Right lobe of liver (tissue), 6 donors: ENCODE data around the gene PRR11. TPM values are rescaled to one million over a fixed set of nuclear protein-coding genes. Genes with fewer than 3 reads are reported as not detected.

Experiments used
- ATAC-seq, 4 donors: fragments of 200-7000 bp; cut with Tn5 transposase; one replicate each; pipeline ENCODE4 v1.9.1; 2020; ENCODE audit warnings: mild to moderate bottlenecking in 4 of 4, moderate library complexity in 4 of 4
- DNase-seq, 3 donors: peaks; one replicate each; pipeline ENCODE4 v3.0.0-alpha.2; 2020
- H3K27ac ChIP-seq, 3 donors: fragments of 200-600 bp; one replicate each; pipeline ENCODE4 v1.8.0; 2022
- H3K27me3 ChIP-seq, 2 donors: fragments of 200-600 bp; one replicate each; pipeline ENCODE4 v1.8.0; 2022
- H3K36me3 ChIP-seq, 4 donors: fragments of 200-600 bp; sonication (generic) in 1 of 4; one replicate each; pipeline versions ENCODE4 v1.5.1 to v1.8.0; 2017 to 2022; ENCODE audit warnings: control low read depth in 1 of 4
- H3K4me1 ChIP-seq, 4 donors: fragments of 200-600 bp; sonication (generic) in 1 of 4; one replicate each; pipeline versions ENCODE4 v1.5.1 to v1.8.0; 2017 to 2022; ENCODE audit warnings: control low read depth in 1 of 4
- H3K4me3 ChIP-seq, 3 donors: fragments of 200-600 bp; one replicate each; pipeline ENCODE4 v1.8.0; 2022
- H3K9me3 ChIP-seq, 4 donors: fragments of 200-600 bp; sonication (generic) in 1 of 4; one replicate each; pipeline versions ENCODE4 v1.5.1 to v1.8.0; 2017 to 2022; ENCODE audit warnings: control low read depth in 1 of 4
- CTCF ChIP-seq, 4 donors: fragments of 200-600 bp in 3 of 4; fragments of 450-650 bp in 1 of 4; IDR thresholded peaks; one replicate each; pipeline versions ENCODE4 v1.5.1 to v1.8.0; 2016 to 2022; ENCODE audit warnings: antibody characterized with exemption in 4 of 4, mild to moderate bottlenecking in 2 of 4
- POLR2A ChIP-seq: fragments of 450-650 bp; IDR thresholded peaks from one replicate; pipeline ENCODE4 v1.6.1; 2017; ENCODE audit warnings: antibody characterized with exemption, mild to moderate bottlenecking
- WGBS: methylation state at CpG from one replicate; pipeline ENCODE4 v1.1.6; 2018; ENCODE audit warnings: low coverage, low lambda C conversion rate; ENCODE audit not compliant: insufficient coverage; ENCODE audit errors: missing lambda C conversion rate; 5-methylcytosine and 5-hydroxymethylcytosine counted together
- intact Hi-C, 2 donors: fragments of 100-400 bp; cut with DNase I; formaldehyde crosslinking; loops; one replicate each; pipeline versions ENCODE4 v1.11.2 to v1.14.1; 2022
- total RNA-seq, 6 experiments: library from RNA; depleted of rRNA in 2 of 6; stranded (reverse); fragments of >200 nt in 2 of 6; fragmentation: NEBNext Ultra II Directional in 3 of 6; extraction: Animal tissue kit (Norgen Biotek cat#: 25700) in 3 of 6; gene quantifications; one replicate each; pipeline versions ENCODE4 v1.1.0 to v1.2.4, GENCODE V29; 2016 to 2023
- donor health status: DM: no; HTN: yes; CAD: no.
- donor health status: DM: no; HTN: no; CAD: no.
- donor health status: DM: no; HTN: no; CAD: no.
- donor health status: DM: no; HTN: yes; CAD: no.
- donor health status: DM: no; HTN: yes; CAD: no.

Gene PRR11
- total RNA-seq, 6 experiments from 2014 or later, result 0.49 to 1.9 (median 0.54) TPM

GRCh38 chr17:59154292-59154720 lies 1.2 kb upstream of the PRR11 start:
- Histone ChIP-seq H3K4me3 (peak overlapping the region; percentile 80 to 86 (median 84)), H3K9me3 (no peaks in the 10 kb centered on the region), H3K4me1 (peaks cover 0 to 7% (median 2%) of the 10 kb centered on the region in 4 donors), H3K27me3 (no peaks in the 10 kb centered on the region), H3K36me3 (no peaks in the 10 kb centered on the region), H3K27ac (peak overlapping the region; percentile 42 to 60 (median 53))
- intact Hi-C loops, result no loop called here
- ATAC-seq, result peak in 1 of 4 donors; percentile 11
- TF ChIP-seq POLR2A, result no peak
- TF ChIP-seq CTCF (IDR thresholded peaks at IDR 0.05), result no peak
- 1% methylated on average over 25 of the region's 25 CpGs for WGBS
- DNase-seq, result peak in 2 of 3 donors; percentile 55 to 59

GRCh38 chr17:59154721-59155438 lies 666 bp upstream of the PRR11 start, which contains the start of gene SKA2:
Gene SKA2 (minus strand): TSS chr17:59155186. CDS start chr17:59155163, 23 bp downstream.
- Histone ChIP-seq H3K27ac (peak within 1 kb of the TSS; percentile 42 to 60 (median 53)), H3K4me3 (peak within 1 kb of the TSS; percentile 80 to 86 (median 84)), H3K36me3 (no peaks in the 10 kb centered on the region), H3K9me3 (no peaks in the 10 kb centered on the region), H3K27me3 (no peaks in the 10 kb centered on the region), H3K4me1 (peaks cover 0 to 7% (median 2%) of the 10 kb centered on the region in 4 donors)
- DNase-seq, result peak; percentile 94 to 97 (median 96)
- no peak for TF ChIP-seq CTCF (IDR thresholded peaks at IDR 0.05)
- TF ChIP-seq POLR2A, result no peak
- under 1% methylated on average over 39 of the region's 39 CpGs for WGBS
- intact Hi-C loops, result no loop called here
- ATAC-seq, result peak; percentile 91 to 96 (median 94)

GRCh38 chr17:59160157-59161025 lies 4.8 kb downstream of the PRR11 start:
- no peaks in the 10 kb centered on the region for H3K9me3 ChIP-seq
- intact Hi-C loops, result no loop called here
- DNase-seq (no peak), ATAC-seq (no peak)
- WGBS, result 84% methylated on average over 9 of the region's 9 CpGs
- no peaks in the 10 kb centered on the region for H3K27me3 ChIP-seq
- H3K36me3 ChIP-seq, result no peaks in the 10 kb centered on the region
- TF ChIP-seq CTCF (IDR thresholded peaks at IDR 0.05), result no peak
- no peak for TF ChIP-seq POLR2A
- H3K4me1 ChIP-seq, result peaks cover 0 to 7% (median 0%) of the 10 kb centered on the region in 4 donors
- no peak overlapping the region for H3K4me3 ChIP-seq
- H3K27ac ChIP-seq, result no peak overlapping the region

- Histone ChIP-seq H3K4me3 (no peak overlapping the region), H3K27me3 (no peaks in the 10 kb centered on the region), H3K9me3 (no peaks in the 10 kb centered on the region), H3K4me1 (no peaks in the 10 kb centered on the region), H3K27ac (no peak overlapping the region), H3K36me3 (no peaks in the 10 kb centered on the region)
- 100% methylated on average over 2 of the region's 2 CpGs for WGBS
- no peak for DNase-seq
- no peak for ATAC-seq
- TF ChIP-seq CTCF (IDR thresholded peaks at IDR 0.05) (no peak), POLR2A (no peak)
- intact Hi-C loops, result no loop called here
These were observed 5.9 kb downstream of the PRR11 start for GRCh38 chr17:59161477-59161876.
